Body of pancreas (tissue), 4 donors: Measurements from ENCODE around the gene POLR3C. TPM values are rescaled to one million over a fixed set of nuclear protein-coding genes. Genes with fewer than 3 reads are reported as not detected.

ENCODE experiments used
- ATAC-seq: fragments of 150-250 bp; one replicate; pipeline ENCODE4 v1.9.1; 2016
- DNase-seq, 4 donors: peaks; one replicate each; pipeline ENCODE4 v3.0.0-alpha.2; 2019
- H3K27ac ChIP-seq, 4 donors: fragments of 200-600 bp; sonication (generic); 1 replicate in 3 of 4; 2 replicates in 1 of 4; pipeline versions ENCODE4 v1.5.1 to v1.6.1; 2016 to 2019; ENCODE audit warnings: mild to moderate bottlenecking in 1 of 4, mixed read lengths in 1 of 4, moderate library complexity in 1 of 4
- H3K27me3 ChIP-seq, 2 donors: fragments of 200-600 bp; sonication (generic); one replicate each; pipeline ENCODE4 v1.6.0; 2016; ENCODE audit warnings: mild to moderate bottlenecking in 1 of 2
- H3K36me3 ChIP-seq, 2 donors: fragments of 200-600 bp; sonication (generic); replicated peaks in 1 of 2; 2 replicates each; pipeline ENCODE4 v1.5.1; 2016; ENCODE audit warnings: low read depth in 2 of 2; ENCODE audit not compliant: insufficient read depth in 1 of 2
- H3K4me1 ChIP-seq: fragments of 200-600 bp; sonication (generic); one replicate; pipeline ENCODE4 v1.6.0; 2016
- H3K4me3 ChIP-seq, 2 donors: fragments of 200-600 bp; sonication (generic); 1 replicate in 1 of 2; 2 replicates in 1 of 2; pipeline ENCODE4 v1.5.1; 2016 to 2019
- H3K9me3 ChIP-seq, 3 donors: fragments of 200-600 bp; sonication (generic); 1 replicate in 2 of 3; 2 replicates in 1 of 3; pipeline ENCODE4 v1.5.1; 2016
- CTCF ChIP-seq, 7 experiments: fragments of 450-650 bp in 4 of 7; fragments of 200-600 bp in 3 of 7; sonication (generic) in 3 of 7; IDR thresholded peaks; one replicate each; pipeline ENCODE4 v1.5.1; 2016 to 2019; ENCODE audit warnings: antibody characterized with exemption in 7 of 7
- POLR2A ChIP-seq, 3 donors: fragments of 450-650 bp; IDR thresholded peaks; one replicate each; pipeline ENCODE4 v1.6.1; 2016; ENCODE audit warnings: antibody characterized with exemption in 3 of 3, mild to moderate bottlenecking in 2 of 3
- WGBS, 2 donors: methylation state at CpG; one replicate each; pipeline ENCODE4 v1.1.5; 2017; 5-methylcytosine and 5-hydroxymethylcytosine counted together
- intact Hi-C: fragments of 100-400 bp; cut with DNase I; formaldehyde crosslinking; loops from one replicate; pipeline ENCODE4 v1.15.1; 2023
- total RNA-seq, 2 donors: library from RNA; depleted of rRNA; stranded (reverse); fragments of >200 nt; gene quantifications; one replicate each; pipeline ENCODE4 v1.1.0, GENCODE V29; 2016

Gene POLR3C
- 10 to 100 TPM; 15.6 to 31.6 TPM for total RNA-seq

DNA sequence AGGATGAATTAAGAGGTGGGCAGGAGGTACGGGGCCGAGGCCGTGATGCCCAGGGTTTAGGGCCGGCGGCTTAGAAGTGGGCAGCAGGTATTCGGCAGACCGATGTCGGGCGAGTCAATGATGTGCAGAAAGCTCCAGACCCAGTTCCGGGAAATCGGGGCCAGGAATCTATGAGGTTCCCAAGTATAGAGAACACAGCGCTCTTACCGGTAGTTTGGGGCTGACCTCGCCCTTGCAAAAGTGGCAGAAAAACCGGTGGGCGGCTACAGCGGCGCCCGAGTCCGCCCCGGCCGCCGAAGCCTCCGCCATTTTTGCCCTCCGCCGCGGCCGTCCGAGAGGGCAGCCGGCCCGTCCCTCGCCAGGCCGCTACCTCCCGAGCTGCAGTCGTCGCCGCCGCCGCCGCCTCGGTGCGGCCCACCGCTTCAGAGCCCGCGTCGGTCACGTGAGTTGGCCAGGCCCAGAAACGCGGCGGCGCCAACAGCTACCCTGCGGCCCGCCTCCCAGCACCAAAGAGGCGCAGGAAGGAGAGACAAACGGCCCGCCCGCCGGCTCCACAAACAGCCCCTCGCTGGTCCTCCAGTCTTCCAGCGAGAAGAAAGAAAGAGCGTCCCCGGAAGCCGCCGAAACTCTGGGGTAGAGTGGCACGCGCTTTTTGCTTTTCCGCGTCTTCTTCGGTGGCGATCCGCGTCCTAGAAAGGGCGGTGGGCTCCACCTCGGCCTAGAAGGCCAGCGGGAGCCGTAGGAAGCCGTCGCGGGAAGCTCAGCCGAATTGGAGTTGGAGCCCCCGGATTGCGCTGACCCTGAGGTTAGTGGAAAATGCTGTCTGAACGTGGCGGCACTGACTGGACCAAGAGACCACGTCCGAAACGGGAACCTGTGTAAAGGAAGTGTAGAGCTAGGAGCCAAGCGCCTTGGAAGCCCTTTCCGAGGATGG is at the start of gene POLR3C, which contains the start of gene RNF115:
Gene POLR3C (plus strand): TSS at position 636 of the 934 bp plus-strand sequence. CDS start 1,577 bp downstream, outside the sequence.
Gene RNF115 (minus strand): TSS at position 531 of the 934 bp plus-strand sequence. CDS start 222 bp downstream, at position 309.
- peak; percentile 96 for ATAC-seq
- Histone ChIP-seq H3K4me1 (peaks cover 25% of the 10 kb centered on the region), H3K9me3 (no peaks in the 10 kb centered on the region), H3K36me3 (peaks cover 3 to 18% of the 10 kb centered on the region in 2 donors), H3K4me3 (peak within 1 kb of the TSS; percentile 9 to 98), H3K27ac (peak within 1 kb of the TSS; percentile 71 to 96 (median 82)), H3K27me3 (no peaks in the 10 kb centered on the region)
- TF ChIP-seq POLR2A (IDR thresholded peaks at IDR 0.05) (peak; percentile 86 to 87 (median 86)), CTCF (IDR thresholded peaks at IDR 0.05) (peak in 1 of 7 experiments; percentile 10)
- peak; percentile 89 to 94 (median 92) for DNase-seq
- 0 to 4% methylated on average over 37 to 85 of the region's 89 CpGs for WGBS, 2 donors
- intact Hi-C loops = no loop called here

DNA sequence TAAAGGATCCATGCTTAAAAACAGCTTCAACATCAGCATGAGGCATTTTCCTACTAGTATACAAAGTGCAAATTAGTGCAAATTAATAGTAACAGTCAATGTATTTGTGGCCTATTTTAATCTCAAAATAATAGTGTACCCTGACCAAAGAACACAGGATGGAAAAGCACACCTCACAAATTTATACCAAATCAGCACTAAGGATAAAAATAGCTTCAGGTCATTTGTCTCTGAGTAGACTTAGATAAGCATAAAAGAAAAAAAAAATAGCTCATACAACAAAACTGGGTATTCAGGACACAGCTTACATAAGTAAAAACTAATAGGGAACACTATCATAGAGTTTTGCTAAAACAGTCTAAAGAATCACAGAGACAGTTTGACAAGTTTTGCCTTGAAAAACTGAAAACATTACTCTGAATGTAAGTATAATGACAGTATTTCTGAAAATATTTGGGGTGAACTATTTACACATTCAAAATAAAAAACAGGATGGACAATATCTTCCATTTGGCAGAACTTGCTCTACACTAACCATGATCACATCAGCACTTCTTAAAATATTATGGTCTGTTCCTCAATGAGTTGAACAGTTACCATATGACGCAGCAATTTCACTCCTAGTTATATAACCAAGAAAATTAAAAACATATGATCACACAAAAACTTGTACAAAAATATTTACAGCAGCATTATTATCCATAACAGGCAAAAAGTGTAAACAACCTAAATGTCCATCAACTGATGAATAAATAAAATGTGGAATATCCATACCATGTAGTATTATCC is 46.4 kb upstream of the POLR3C start:
- Histone ChIP-seq H3K4me3 (no peak overlapping the region), H3K27me3 (no peaks in the 10 kb centered on the region), H3K9me3 (no peaks in the 10 kb centered on the region), H3K36me3 (no peaks in the 10 kb centered on the region), H3K4me1 (peaks cover 31% of the 10 kb centered on the region), H3K27ac (peak overlapping the region in 2 of 4 donors; percentile 38 to 43)
- WGBS, 2 donors = 63 to 68% methylated on average over 1 of the region's 1 CpG
- ATAC-seq (no peak), DNase-seq (no peak)
- intact Hi-C loops = no loop called here
- no peak for TF ChIP-seq CTCF (IDR thresholded peaks at IDR 0.05)
- TF ChIP-seq POLR2A (IDR thresholded peaks at IDR 0.05) = no peak

DNA sequence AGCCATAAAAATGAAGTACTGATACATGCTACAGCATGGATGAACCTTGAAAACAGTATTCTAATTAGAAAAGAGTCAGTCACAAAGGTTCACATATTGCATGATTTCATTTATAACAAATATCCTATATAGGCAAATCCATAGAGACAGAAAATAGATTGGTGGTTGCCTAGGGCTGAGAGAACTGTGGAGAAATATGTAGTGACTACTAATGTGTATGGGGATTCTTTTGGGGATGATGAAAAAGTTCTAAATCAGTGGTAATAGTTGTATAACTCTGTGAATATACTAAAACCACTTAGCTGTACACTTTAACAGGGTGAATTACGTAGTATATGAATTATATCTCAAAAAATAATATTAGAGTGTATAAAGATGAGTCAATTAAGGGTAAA is 45.9 kb upstream of the POLR3C start:
- Histone ChIP-seq H3K36me3 (no peaks in the 10 kb centered on the region), H3K4me1 (peaks cover 33% of the 10 kb centered on the region), H3K27ac (peak overlapping the region in 1 of 4 donors; percentile 38), H3K4me3 (no peak overlapping the region), H3K9me3 (no peaks in the 10 kb centered on the region), H3K27me3 (no peaks in the 10 kb centered on the region)
- ATAC-seq (no peak), DNase-seq (no peak)
- TF ChIP-seq POLR2A (IDR thresholded peaks at IDR 0.05) (no peak), CTCF (IDR thresholded peaks at IDR 0.05) (no peak)
- intact Hi-C loops = no loop called here
- WGBS, 2 donors = 83 to 91% methylated on average over 1 of the region's 1 CpG

DNA sequence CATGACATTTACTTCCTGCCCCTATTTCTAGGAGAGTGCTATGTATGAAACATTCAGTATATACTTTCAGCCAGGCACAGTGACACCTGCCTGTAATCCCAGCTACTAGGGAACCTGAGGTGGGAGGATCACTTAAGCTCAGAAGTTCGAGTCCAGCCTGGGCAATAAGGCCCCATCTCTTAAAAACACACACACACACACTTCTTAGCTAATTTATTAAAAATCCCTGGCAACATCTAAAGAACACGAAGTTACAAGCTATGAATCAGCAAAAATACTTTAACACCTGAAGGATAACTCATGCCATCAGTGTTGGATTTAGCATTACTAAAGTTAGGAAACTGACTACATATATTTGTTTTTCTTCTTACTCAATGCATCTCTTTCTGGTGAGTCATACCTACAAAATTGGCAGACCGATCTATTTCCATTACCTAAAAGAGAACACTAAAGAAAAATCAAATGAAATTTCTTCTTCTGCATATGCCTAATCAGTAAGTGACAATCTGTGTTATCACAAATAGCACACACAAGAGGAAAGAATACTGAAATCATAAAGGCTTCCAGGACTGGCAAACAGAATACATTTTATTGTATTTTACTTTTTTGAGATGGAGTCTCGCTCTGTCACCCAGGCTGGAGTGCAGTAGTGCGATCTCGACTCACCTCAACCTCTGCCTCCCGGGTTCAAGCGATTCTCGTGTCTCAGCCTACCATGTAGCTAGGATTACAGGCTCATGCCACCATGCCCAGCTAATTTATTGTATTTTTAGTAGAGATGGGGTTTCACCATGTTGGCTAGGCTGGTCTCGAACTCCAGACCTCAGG is 41.5 kb upstream of the POLR3C start:
- H3K27ac ChIP-seq = peak overlapping the region; percentile 46 to 73 (median 60)
- H3K4me3 ChIP-seq = no peak overlapping the region
- H3K36me3 ChIP-seq = no peaks in the 10 kb centered on the region
- no peaks in the 10 kb centered on the region for H3K9me3 ChIP-seq
- WGBS, 2 donors = 78 to 79% methylated on average over 10 of the region's 10 CpGs
- intact Hi-C loops = no loop called here
- peak in 1 of 4 donors; percentile 9 for DNase-seq
- peaks cover 42% of the 10 kb centered on the region for H3K4me1 ChIP-seq
- H3K27me3 ChIP-seq = no peaks in the 10 kb centered on the region
- TF ChIP-seq CTCF (IDR thresholded peaks at IDR 0.05) = no peak
- peak; percentile 95 for ATAC-seq
